ENCODE results near the gene ELOA2. TPM values are rescaled to one million over a fixed set of nuclear protein-coding genes. Genes with fewer than 3 reads are reported as not detected.

The ELOA2 gene
- total and polyA plus RNA-seq, 2 donors (not counting 3 experiments of a cell fraction or from before 2014, with no cell fraction given), result not detected

GRCh38 chr18:47050468-47050867 lies 15.0 kb upstream of the ELOA2 start:
- POLR2A ChIA-PET, result no interaction called here
- H4K20me1 ChIP-seq (replicated peaks; ENCODE audit: control insufficient read depth, extremely low read depth, insufficient read depth, low read length), result no peaks in the 10 kb centered on the region
- intact Hi-C loops (cut with micrococcal nuclease) (loop anchor here (1.0 kb wide), 2 partner anchors 155 to 699 kb away; no protein-coding TSS in a partner anchor), dilution Hi-C loops (cut with MboI; ENCODE audit: extremely low pct_ligation_motif_present, low sequenced_read_pairs) (no loop called here)
- H3K36me3 ChIP-seq (ENCODE audit: control insufficient read depth in 2 of 2, extremely low read depth in 1 of 2, insufficient read depth in 2 of 2, low read length in 2 of 2), result no peaks in the 10 kb centered on the region
- peaks cover 0 to 3% of the 10 kb centered on the region in 2 experiments for H3K27me3 ChIP-seq (ENCODE audit: control insufficient read depth in 2 of 2, insufficient read depth in 2 of 2, low read length in 2 of 2)
- FAIRE-seq, result peak; percentile 86
- no peaks in the 10 kb centered on the region for H3K9me3 ChIP-seq (replicated peaks; ENCODE audit: control insufficient read depth, insufficient read depth, low read length)
- peak; percentile 51 for DNase-seq (ENCODE audit: low read depth, low spot score)
- no peak overlapping the region for H3K4me2 ChIP-seq (ENCODE audit: insufficient read depth, low read length)
- H3K9ac ChIP-seq (replicated peaks; ENCODE audit: extremely low read depth, insufficient read depth, low read length), result no peak overlapping the region
- H3K27ac ChIP-seq (ENCODE audit: insufficient read depth, low read depth, low read length), result no peak overlapping the region
- CTCF ChIA-PET, result interaction anchor here (0.7 to 3.6 kb wide), 14 partner anchors 9 to 706 kb away, joined by 3 to 55 read pairs (median 4); no protein-coding TSS in a partner anchor
- no TSS peak for BruUV-seq (replicated peaks)
- no peaks in the 10 kb centered on the region for H3K79me2 ChIP-seq (ENCODE audit: control insufficient read depth, insufficient read depth, low read length)
- no peak overlapping the region for H2AFZ ChIP-seq (ENCODE audit: low read depth, low read length)
- no peaks in the 10 kb centered on the region for H3K4me1 ChIP-seq (ENCODE audit: control insufficient read depth, extremely low read depth, insufficient read depth, low read length)
- TF ChIP-seq, protein P1, sequence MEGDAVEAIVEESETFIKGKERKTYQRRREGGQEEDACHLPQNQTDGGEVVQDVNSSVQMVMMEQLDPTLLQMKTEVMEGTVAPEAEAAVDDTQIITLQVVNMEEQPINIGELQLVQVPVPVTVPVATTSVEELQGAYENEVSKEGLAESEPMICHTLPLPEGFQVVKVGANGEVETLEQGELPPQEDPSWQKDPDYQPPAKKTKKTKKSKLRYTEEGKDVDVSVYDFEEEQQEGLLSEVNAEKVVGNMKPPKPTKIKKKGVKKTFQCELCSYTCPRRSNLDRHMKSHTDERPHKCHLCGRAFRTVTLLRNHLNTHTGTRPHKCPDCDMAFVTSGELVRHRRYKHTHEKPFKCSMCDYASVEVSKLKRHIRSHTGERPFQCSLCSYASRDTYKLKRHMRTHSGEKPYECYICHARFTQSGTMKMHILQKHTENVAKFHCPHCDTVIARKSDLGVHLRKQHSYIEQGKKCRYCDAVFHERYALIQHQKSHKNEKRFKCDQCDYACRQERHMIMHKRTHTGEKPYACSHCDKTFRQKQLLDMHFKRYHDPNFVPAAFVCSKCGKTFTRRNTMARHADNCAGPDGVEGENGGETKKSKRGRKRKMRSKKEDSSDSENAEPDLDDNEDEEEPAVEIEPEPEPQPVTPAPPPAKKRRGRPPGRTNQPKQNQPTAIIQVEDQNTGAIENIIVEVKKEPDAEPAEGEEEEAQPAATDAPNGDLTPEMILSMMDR (IDR thresholded peaks at IDR 0.05; ENCODE audit: extremely low read depth in 1 of 2, insufficient read depth in 1 of 2, low read depth in 1 of 2, low read length in 2 of 2), result peak; percentile 32 to 54
- TF ChIP-seq JUN (IDR thresholded peaks at IDR 0.05; ENCODE audit: borderline replicate concordance, insufficient read depth, insufficient read length, low read depth) (no peak), MAX (IDR thresholded peaks at IDR 0.05; ENCODE audit: insufficient read depth, insufficient read length) (no peak)
- no peaks in the 10 kb centered on the region for H3K9me1 ChIP-seq (replicated peaks; ENCODE audit: control insufficient read depth, extremely low read depth, insufficient read depth, low read length)
- H3K4me3 ChIP-seq (replicated peaks in 1 of 3; ENCODE audit: insufficient read depth in 1 of 3, low read depth in 1 of 3, low read length in 3 of 3), result no peak overlapping the region

- no peak overlapping the region for H3K9ac ChIP-seq (replicated peaks; ENCODE audit: extremely low read depth, insufficient read depth, low read length)
- no peak overlapping the region for H3K4me3 ChIP-seq (replicated peaks in 1 of 3; ENCODE audit: insufficient read depth in 1 of 3, low read depth in 1 of 3, low read length in 3 of 3)
- dilution Hi-C loops (cut with MboI; ENCODE audit: extremely low pct_ligation_motif_present, low sequenced_read_pairs), result no loop called here
- H3K9me1 ChIP-seq (replicated peaks; ENCODE audit: control insufficient read depth, extremely low read depth, insufficient read depth, low read length), result no peaks in the 10 kb centered on the region
- no TSS peak for BruUV-seq (replicated peaks)
- FAIRE-seq, result no peak
- no peak overlapping the region for H3K4me2 ChIP-seq (ENCODE audit: insufficient read depth, low read length)
- H2AFZ ChIP-seq (ENCODE audit: low read depth, low read length), result no peak overlapping the region
- DNase-seq (ENCODE audit: low read depth, low spot score), result no peak
- no peaks in the 10 kb centered on the region for H3K36me3 ChIP-seq (ENCODE audit: control insufficient read depth in 2 of 2, extremely low read depth in 1 of 2, insufficient read depth in 2 of 2, low read length in 2 of 2)
- ChIA-PET CTCF (interaction anchor here (0.9 kb wide), 1 partner anchor 10 kb away, joined by 3 read pairs; no protein-coding TSS in a partner anchor), POLR2A (no interaction called here)
- H3K27ac ChIP-seq (ENCODE audit: insufficient read depth, low read depth, low read length), result no peak overlapping the region
- H3K9me3 ChIP-seq (replicated peaks; ENCODE audit: control insufficient read depth, insufficient read depth, low read length), result no peaks in the 10 kb centered on the region
- intact Hi-C loops (cut with micrococcal nuclease), result no loop called here
- TF ChIP-seq GATA2 (IDR thresholded peaks at IDR 0.05; ENCODE audit: insufficient read depth, insufficient read length, low read depth, low read length), result no peak
- TF ChIP-seq FOS (IDR thresholded peaks at IDR 0.05; ENCODE audit: borderline replicate concordance, insufficient read depth, low read length), result no peak
- TF ChIP-seq POLR2A (IDR thresholded peaks at IDR 0.05; ENCODE audit: low read depth, low read length), result no peak
- TF ChIP-seq, protein P1 (IDR thresholded peaks at IDR 0.05; ENCODE audit: extremely low read depth in 1 of 2, insufficient read depth in 1 of 2, low read depth in 1 of 2, low read length in 2 of 2), result no peak
- no peak for TF ChIP-seq POLR2AphosphoS5 (IDR thresholded peaks at IDR 0.05; ENCODE audit: insufficient read depth, low read depth, low read length)
- no peaks in the 10 kb centered on the region for H3K79me2 ChIP-seq (ENCODE audit: control insufficient read depth, insufficient read depth, low read length)
- no peaks in the 10 kb centered on the region for H3K27me3 ChIP-seq (ENCODE audit: control insufficient read depth in 2 of 2, insufficient read depth in 2 of 2, low read length in 2 of 2)
- no peaks in the 10 kb centered on the region for H3K4me1 ChIP-seq (ENCODE audit: control insufficient read depth, extremely low read depth, insufficient read depth, low read length)
- no peaks in the 10 kb centered on the region for H4K20me1 ChIP-seq (replicated peaks; ENCODE audit: control insufficient read depth, extremely low read depth, insufficient read depth, low read length)
Measured at GRCh38 chr18:47040982-47041381, 5.6 kb upstream of the ELOA2 start.
